Testis (tissue), 2 donors: Measurements from ENCODE around the gene SIPA1.

Source experiments
- POLR2A ChIP-seq: fragments of 450-650 bp; IDR thresholded peaks from one replicate; pipeline ENCODE4 v1.6.1; 2017; ENCODE audit warnings: antibody characterized with exemption, mild to moderate bottlenecking, moderate library complexity
- TF ChIP-seq, protein P1 (sequence below), 3 experiments: fragments of 450-650 bp in 2 of 3; fragments of 200-600 bp in 1 of 3; sonication (generic) in 1 of 3; IDR thresholded peaks; one replicate each; pipeline ENCODE4 v1.5.1; 2016 to 2019; ENCODE audit warnings: antibody characterized with exemption in 3 of 3, mild to moderate bottlenecking in 2 of 3, moderate library complexity in 1 of 3

DNA sequence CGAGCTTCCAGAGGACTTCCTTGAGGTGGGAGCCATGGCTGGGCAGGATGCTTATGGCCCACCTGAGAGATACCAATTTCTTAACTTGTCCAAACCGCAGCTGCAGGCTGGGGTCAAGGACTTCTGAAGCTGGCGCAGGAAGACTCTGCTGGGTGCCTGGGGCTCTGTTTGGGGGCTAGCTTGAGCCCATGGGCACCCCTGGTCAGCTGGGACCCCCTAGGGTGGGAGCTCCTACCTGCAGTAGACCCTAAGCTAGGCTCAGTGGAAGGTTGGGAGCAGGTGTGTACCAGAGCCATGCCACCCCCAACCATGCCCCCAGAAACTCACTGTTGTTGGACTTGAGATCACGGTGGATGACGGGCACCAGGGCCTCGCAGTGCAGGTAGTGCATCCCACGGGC is 25.2 kb upstream of the SIPA1 start:
- no peak for TF ChIP-seq POLR2A
- TF ChIP-seq, protein P1, sequence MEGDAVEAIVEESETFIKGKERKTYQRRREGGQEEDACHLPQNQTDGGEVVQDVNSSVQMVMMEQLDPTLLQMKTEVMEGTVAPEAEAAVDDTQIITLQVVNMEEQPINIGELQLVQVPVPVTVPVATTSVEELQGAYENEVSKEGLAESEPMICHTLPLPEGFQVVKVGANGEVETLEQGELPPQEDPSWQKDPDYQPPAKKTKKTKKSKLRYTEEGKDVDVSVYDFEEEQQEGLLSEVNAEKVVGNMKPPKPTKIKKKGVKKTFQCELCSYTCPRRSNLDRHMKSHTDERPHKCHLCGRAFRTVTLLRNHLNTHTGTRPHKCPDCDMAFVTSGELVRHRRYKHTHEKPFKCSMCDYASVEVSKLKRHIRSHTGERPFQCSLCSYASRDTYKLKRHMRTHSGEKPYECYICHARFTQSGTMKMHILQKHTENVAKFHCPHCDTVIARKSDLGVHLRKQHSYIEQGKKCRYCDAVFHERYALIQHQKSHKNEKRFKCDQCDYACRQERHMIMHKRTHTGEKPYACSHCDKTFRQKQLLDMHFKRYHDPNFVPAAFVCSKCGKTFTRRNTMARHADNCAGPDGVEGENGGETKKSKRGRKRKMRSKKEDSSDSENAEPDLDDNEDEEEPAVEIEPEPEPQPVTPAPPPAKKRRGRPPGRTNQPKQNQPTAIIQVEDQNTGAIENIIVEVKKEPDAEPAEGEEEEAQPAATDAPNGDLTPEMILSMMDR (IDR thresholded peaks at IDR 0.05), result no peak
